ENCODE results near the gene ENOX1. TPM values are rescaled to one million over a fixed set of nuclear protein-coding genes. Genes with fewer than 3 reads are reported as not detected.
A peak's percentile ranks its signal among the peaks of the same experiment; 100 is the strongest.

ENOX1 gene
- polyA plus RNA-seq, 3 donors, result 0.04 TPM; not detected in 2

DNA sequence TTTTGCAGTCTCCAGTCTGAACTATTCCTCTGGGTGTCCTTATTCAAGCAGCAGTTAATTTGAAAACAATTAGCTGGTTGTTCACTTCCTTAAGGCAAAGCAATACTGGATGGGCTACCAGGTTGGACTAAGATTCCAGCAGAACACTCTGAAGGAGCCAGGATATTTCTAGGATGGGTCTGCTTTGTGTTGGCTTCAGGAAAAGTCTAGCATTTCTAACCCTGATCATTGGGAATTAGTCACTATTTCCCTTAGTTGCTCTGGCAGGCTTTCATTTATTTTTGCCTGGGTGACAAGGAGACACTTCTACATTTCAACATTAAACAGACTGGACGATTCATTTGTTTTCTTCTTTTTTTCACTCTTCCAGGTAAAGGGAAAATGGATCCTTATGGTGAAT is 228.4 kb downstream of the ENOX1 start:
- H2AFZ ChIP-seq (ENCODE audit: insufficient read depth, low read depth, low read length, poor library complexity, severe bottlenecking), result no peak overlapping the region
- intact Hi-C loops (cut with micrococcal nuclease), result no loop called here
- peak overlapping the region in 1 of 7 donors; percentile 37 for H3K27ac Mint-ChIP-seq
- no CpG with 5 or more reads among the region's 1 CpG for WGBS (ENCODE audit: insufficient coverage)
- no peaks in the 10 kb centered on the region for H3K36me3 Mint-ChIP-seq
- no peaks in the 10 kb centered on the region for H3K4me1 ChIP-seq (ENCODE audit: control insufficient read depth in 1 of 2, insufficient read depth in 2 of 2, low read length in 2 of 2)
- no peaks in the 10 kb centered on the region for H3K36me3 ChIP-seq (replicated peaks in 1 of 2; ENCODE audit: control insufficient read depth in 1 of 2, insufficient read depth in 2 of 2, low read length in 2 of 2)
- no peaks in the 10 kb centered on the region for H3K27me3 ChIP-seq (ENCODE audit: control insufficient read depth in 2 of 2, insufficient read depth in 2 of 2, low read length in 2 of 2)
- no peaks in the 10 kb centered on the region for H4K20me1 ChIP-seq (ENCODE audit: insufficient read depth, low read length)
- DNase-seq, result no peak
- no peak overlapping the region for H3K4me3 ChIP-seq (replicated peaks in 1 of 3; ENCODE audit: low read depth in 2 of 3, low read length in 3 of 3)
- H3K27me3 Mint-ChIP-seq (ENCODE audit: low read depth in 3 of 3), result peaks cover 0 to 2% (median 0%) of the 10 kb centered on the region in 3 donors
- H3K4me3 Mint-ChIP-seq, result no peak overlapping the region
- no peak overlapping the region for H3K27ac ChIP-seq (ENCODE audit: low read depth in 1 of 2, low read length in 2 of 2)
- TF ChIP-seq, protein P1, sequence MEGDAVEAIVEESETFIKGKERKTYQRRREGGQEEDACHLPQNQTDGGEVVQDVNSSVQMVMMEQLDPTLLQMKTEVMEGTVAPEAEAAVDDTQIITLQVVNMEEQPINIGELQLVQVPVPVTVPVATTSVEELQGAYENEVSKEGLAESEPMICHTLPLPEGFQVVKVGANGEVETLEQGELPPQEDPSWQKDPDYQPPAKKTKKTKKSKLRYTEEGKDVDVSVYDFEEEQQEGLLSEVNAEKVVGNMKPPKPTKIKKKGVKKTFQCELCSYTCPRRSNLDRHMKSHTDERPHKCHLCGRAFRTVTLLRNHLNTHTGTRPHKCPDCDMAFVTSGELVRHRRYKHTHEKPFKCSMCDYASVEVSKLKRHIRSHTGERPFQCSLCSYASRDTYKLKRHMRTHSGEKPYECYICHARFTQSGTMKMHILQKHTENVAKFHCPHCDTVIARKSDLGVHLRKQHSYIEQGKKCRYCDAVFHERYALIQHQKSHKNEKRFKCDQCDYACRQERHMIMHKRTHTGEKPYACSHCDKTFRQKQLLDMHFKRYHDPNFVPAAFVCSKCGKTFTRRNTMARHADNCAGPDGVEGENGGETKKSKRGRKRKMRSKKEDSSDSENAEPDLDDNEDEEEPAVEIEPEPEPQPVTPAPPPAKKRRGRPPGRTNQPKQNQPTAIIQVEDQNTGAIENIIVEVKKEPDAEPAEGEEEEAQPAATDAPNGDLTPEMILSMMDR (IDR thresholded peaks at IDR 0.05), result no peak
- H3K9ac ChIP-seq (ENCODE audit: insufficient read depth, low read length, poor library complexity, severe bottlenecking), result no peak overlapping the region
- H3K9me3 ChIP-seq (replicated peaks in 1 of 2; ENCODE audit: control insufficient read depth in 1 of 2, insufficient read depth in 1 of 2, low read length in 2 of 2), result no peaks in the 10 kb centered on the region
- no peaks in the 10 kb centered on the region for H3K9me3 Mint-ChIP-seq
- H3K79me2 ChIP-seq (ENCODE audit: insufficient read depth, low read length), result no peaks in the 10 kb centered on the region
- H3K4me1 Mint-ChIP-seq, result no peaks in the 10 kb centered on the region
- no peak overlapping the region for H3K4me2 ChIP-seq (replicated peaks; ENCODE audit: extremely low read depth, low read length, poor library complexity, severe bottlenecking)

DNA sequence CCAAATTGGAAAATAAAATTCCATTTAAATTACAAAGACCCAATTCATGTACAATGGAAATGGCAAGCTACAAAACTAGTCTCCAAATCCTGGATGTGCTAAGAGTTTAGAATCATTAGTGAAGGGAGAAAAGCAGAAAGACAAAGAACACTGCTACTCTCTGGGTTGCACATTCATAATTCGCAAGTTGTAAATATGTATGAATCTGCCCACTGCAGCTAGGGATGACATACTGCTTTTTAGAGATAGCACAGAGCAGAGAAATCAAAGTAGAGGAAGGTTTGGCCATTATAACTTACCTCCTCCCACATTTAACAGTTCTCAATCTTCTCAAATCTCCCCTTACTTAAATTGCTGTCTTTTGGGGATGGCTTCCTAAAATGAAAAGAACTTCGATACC is 231.1 kb downstream of the ENOX1 start:
- no peaks in the 10 kb centered on the region for H3K79me2 ChIP-seq (ENCODE audit: insufficient read depth, low read length)
- H3K4me3 Mint-ChIP-seq, result no peak overlapping the region
- H3K4me3 ChIP-seq (replicated peaks in 1 of 3; ENCODE audit: low read depth in 2 of 3, low read length in 3 of 3), result no peak overlapping the region
- no peaks in the 10 kb centered on the region for H3K9me3 Mint-ChIP-seq
- H3K27me3 ChIP-seq (ENCODE audit: control insufficient read depth in 2 of 2, insufficient read depth in 2 of 2, low read length in 2 of 2), result no peaks in the 10 kb centered on the region
- DNase-seq, result no peak
- no peak overlapping the region for H2AFZ ChIP-seq (ENCODE audit: insufficient read depth, low read depth, low read length, poor library complexity, severe bottlenecking)
- intact Hi-C loops (cut with micrococcal nuclease), result no loop called here
- H3K9ac ChIP-seq (ENCODE audit: insufficient read depth, low read length, poor library complexity, severe bottlenecking), result no peak overlapping the region
- no peak overlapping the region for H3K4me2 ChIP-seq (replicated peaks; ENCODE audit: extremely low read depth, low read length, poor library complexity, severe bottlenecking)
- no peaks in the 10 kb centered on the region for H4K20me1 ChIP-seq (ENCODE audit: insufficient read depth, low read length)
- peaks cover 0 to 2% (median 0%) of the 10 kb centered on the region in 3 donors for H3K27me3 Mint-ChIP-seq (ENCODE audit: low read depth in 3 of 3)
- 100% methylated on average over 1 of the region's 2 CpGs for WGBS (ENCODE audit: insufficient coverage)
- H3K9me3 ChIP-seq (replicated peaks in 1 of 2; ENCODE audit: control insufficient read depth in 1 of 2, insufficient read depth in 1 of 2, low read length in 2 of 2), result no peaks in the 10 kb centered on the region
- TF ChIP-seq, protein P1 (IDR thresholded peaks at IDR 0.05), result no peak
- H3K27ac ChIP-seq (ENCODE audit: low read depth in 1 of 2, low read length in 2 of 2), result no peak overlapping the region
- no peaks in the 10 kb centered on the region for H3K36me3 Mint-ChIP-seq
- no peaks in the 10 kb centered on the region for H3K4me1 ChIP-seq (ENCODE audit: control insufficient read depth in 1 of 2, insufficient read depth in 2 of 2, low read length in 2 of 2)
- H3K27ac Mint-ChIP-seq, result no peak overlapping the region
- no peaks in the 10 kb centered on the region for H3K36me3 ChIP-seq (replicated peaks in 1 of 2; ENCODE audit: control insufficient read depth in 1 of 2, insufficient read depth in 2 of 2, low read length in 2 of 2)
- no peaks in the 10 kb centered on the region for H3K4me1 Mint-ChIP-seq
